ENCODE results near the gene KCNK16. TPM values are rescaled to one million over a fixed set of nuclear protein-coding genes. Genes with fewer than 3 reads are reported as not detected.

Gene KCNK16
- total RNA-seq, 1 donor: not detected

DNA sequence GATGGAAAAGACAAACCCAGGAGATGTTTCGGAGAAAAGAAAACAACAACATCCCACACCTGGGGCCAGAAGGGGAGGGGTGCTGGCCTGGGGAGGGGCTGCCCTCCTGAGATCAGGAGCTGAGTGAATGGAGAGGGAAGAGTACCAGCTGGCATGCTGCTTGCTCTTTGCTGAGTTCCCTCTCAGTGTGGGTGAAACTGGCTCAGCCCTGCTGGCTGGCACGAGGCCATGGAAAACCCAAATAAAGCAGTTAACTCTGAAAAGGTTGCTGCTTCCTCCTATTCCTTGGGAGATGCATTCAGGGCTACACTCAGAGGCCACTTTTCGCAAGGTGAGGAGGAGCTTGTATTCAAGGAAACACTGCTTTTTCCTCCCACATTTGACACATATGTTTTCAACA, 8.0 kb upstream of the KCNK16 start:
- Histone ChIP-seq H3K4me1 (ENCODE audit: insufficient read depth, low read length) (peaks cover 14% of the 10 kb centered on the region), H3K4me3 (ENCODE audit: low read length) (no peak overlapping the region), H3K27me3 (ENCODE audit: insufficient read depth, low read length) (no peaks in the 10 kb centered on the region), H3K9me3 (ENCODE audit: low read depth, low read length) (no peaks in the 10 kb centered on the region)

DNA sequence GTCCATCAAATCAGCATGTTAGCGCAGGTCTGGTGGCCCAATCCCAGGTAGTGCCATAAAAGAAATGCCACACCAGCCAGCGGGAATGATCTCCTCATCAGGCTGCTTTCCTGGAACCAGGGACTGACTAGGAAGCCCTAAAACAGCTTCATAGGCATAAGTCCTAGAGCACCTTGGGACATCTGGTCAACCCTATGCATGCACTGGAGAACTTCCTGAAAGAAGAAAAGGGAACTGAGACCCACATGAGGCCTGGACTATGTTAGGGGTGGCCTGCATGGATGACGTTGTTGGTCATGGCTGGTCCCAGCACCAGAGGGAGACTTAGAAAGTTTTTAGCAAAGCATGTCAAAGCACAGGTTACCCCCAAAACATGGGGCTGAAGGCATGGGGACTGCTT, 7.6 kb upstream of the KCNK16 start:
- Histone ChIP-seq H3K4me3 (ENCODE audit: low read length) (no peak overlapping the region), H3K4me1 (ENCODE audit: insufficient read depth, low read length) (peaks cover 10% of the 10 kb centered on the region), H3K27me3 (ENCODE audit: insufficient read depth, low read length) (no peaks in the 10 kb centered on the region), H3K9me3 (ENCODE audit: low read depth, low read length) (no peaks in the 10 kb centered on the region)

DNA sequence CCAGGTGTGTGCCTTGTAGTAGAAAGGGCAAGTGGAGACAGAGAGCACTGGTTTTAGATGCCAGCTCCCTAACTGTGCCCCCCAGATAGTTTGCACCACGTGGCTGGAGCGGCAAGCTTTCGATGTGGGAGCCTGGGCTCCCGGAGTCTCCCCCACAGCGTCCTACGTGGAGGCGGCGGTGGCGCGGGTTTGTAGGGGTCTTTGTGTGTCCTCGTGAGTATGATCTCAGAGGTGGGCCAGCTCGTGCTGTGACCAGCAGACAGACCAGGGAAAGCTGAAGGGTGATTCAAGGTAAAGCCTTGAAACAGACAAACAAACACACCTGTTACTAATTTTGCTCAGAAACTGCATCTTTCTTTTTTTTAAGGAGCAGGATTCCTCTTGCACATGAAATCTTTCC, 5.6 kb upstream of the KCNK16 start:
- no peaks in the 10 kb centered on the region for H3K9me3 ChIP-seq (ENCODE audit: low read depth, low read length)
- no peak overlapping the region for H3K4me3 ChIP-seq (ENCODE audit: low read length)
- peaks cover 10% of the 10 kb centered on the region for H3K4me1 ChIP-seq (ENCODE audit: insufficient read depth, low read length)
- H3K27me3 ChIP-seq (ENCODE audit: insufficient read depth, low read length): no peaks in the 10 kb centered on the region

DNA sequence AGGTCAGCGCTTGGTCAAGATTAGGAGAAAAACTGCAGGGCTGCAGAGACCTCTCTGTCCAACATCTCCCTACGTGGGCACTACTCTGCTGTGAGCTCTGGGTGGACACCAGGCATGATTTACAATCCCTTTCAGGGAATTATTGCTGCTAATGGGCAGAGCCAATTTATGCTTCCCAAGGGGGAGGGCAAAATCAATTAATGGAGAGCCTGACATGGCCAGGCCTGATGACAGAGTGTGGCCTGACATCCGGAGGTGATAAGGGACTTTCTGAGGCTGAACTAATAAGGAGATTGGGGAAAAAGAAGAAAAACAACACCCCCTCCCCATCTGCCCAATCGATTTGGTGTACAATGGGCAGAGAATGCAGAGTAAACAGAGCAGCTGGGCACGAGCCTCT, 5.0 kb upstream of the KCNK16 start:
- Histone ChIP-seq H3K9me3 (ENCODE audit: low read depth, low read length) (no peaks in the 10 kb centered on the region), H3K27me3 (ENCODE audit: insufficient read depth, low read length) (no peaks in the 10 kb centered on the region), H3K4me3 (ENCODE audit: low read length) (no peak overlapping the region), H3K4me1 (ENCODE audit: insufficient read depth, low read length) (peaks cover 10% of the 10 kb centered on the region)

DNA sequence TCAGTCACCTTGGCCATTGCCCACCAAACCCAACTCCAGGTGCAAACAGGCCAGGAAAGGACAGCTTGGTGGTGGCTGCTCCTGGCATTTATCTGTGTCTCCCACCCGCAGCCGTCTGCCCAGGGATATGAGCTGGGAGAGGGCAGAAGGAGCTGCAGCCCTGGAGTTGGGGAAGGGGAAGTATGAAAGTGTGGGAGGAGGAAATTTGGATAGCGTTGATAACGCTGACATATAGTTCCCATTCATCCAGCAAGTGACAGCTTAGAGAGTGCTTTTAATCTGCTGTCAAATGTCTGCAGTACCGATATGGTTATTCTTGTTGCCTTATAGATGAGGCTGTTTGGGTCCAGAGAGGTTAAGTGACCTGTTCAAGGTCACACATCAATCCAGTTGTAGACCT, 741 bp downstream of the KCNK16 start:
- H3K4me1 ChIP-seq (ENCODE audit: insufficient read depth, low read length): no peaks in the 10 kb centered on the region
- no peak overlapping the region for H3K4me3 ChIP-seq (ENCODE audit: low read length)
- no peaks in the 10 kb centered on the region for H3K27me3 ChIP-seq (ENCODE audit: insufficient read depth, low read length)
- H3K9me3 ChIP-seq (ENCODE audit: low read depth, low read length): no peaks in the 10 kb centered on the region

DNA sequence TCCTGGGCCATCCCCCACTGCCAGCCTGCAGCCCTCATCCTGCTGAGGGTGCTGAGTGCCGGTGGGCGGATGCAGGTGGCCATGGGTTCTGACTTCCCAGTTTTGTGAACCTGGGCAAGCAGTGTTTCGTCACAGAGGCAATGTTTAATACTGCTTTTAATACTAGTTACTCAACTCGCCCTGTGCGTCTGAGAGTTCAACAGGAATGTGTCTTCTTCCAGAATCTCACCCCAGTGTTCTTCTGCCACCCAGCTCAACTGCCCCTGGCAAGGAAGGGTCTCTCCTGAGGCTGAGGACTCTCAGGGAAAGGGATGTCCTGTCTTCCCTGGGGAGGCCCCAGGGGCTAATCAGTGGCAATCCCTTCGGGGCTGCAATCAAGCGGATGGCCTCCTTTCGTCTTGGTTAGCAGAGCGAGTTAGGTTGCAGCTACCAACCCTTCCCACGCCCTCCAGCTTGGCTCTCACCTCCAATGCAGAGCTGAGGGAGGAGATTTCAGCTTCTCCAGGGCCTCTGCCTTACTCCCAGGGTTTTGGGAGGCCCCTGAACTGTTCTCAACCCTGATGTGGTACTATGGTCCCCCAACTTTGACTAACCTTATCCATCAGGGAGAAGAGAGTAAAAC, 2.0 kb downstream of the KCNK16 start:
- H3K27me3 ChIP-seq (ENCODE audit: insufficient read depth, low read length): no peaks in the 10 kb centered on the region
- H3K4me3 ChIP-seq (ENCODE audit: low read length): no peak overlapping the region
- no peaks in the 10 kb centered on the region for H3K9me3 ChIP-seq (ENCODE audit: low read depth, low read length)
- H3K4me1 ChIP-seq (ENCODE audit: insufficient read depth, low read length): no peaks in the 10 kb centered on the region

DNA sequence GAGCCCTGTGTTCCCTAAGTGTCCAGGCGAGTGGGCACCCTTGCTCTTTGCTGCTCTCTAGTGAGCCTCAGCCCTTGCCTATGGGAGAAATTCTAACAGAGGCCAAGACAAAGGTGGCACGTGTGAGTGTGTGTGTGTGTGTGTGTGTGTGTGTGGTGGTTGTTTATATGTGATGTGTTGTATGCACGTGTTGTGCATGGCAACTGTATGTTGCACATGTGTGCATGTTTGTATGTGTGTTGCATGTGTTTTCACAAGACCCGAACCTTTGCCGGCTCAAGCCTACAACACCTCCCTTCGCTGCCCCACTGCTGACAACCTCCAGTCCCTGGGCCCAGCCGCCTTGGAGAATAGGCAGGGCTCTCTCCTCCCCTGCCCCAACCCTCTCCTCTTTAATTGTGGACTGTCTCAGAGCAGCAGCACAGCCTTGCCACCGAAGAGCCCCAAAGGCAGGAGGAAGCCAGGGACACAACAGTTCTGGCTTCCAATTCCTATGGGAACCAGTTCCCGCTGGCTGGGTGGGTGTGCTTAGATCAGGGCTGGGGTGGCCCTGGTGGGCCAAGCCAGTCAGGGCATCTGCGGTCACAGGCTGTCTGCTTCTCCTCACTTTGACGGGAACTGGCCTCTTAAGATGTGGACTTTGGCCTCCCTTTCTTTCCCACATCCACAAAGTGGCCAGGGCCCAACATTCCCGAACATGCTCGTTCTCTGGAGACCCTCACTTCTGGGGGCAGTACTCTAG, 2.7 kb downstream of the KCNK16 start:
- Histone ChIP-seq H3K27me3 (ENCODE audit: insufficient read depth, low read length) (peaks cover 5% of the 10 kb centered on the region), H3K4me3 (ENCODE audit: low read length) (no peak overlapping the region)

DNA sequence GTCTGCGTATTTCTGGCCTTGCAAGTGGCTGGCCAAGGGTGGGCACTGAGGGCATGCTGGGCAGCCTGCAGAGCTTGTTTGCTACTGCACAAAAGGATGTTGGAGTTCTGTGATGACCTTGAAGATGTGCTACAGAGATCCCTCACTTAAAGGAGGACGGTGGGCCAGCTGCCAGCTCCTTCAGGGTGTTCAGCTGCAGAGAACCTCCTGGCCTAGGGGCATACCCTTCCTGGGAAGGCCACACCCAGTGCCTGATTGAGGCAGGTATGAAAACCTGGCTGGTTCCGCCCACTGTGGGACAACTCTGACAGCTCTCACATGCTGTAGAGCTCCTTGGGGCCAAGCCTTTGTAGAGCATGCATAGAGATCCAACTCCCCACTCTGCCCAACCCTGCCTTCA, 5.2 kb downstream of the KCNK16 start:
- no peaks in the 10 kb centered on the region for H3K9me3 ChIP-seq (ENCODE audit: low read depth, low read length)
- peaks cover 7% of the 10 kb centered on the region for H3K4me1 ChIP-seq (ENCODE audit: insufficient read depth, low read length)
- no peak overlapping the region for H3K4me3 ChIP-seq (ENCODE audit: low read length)
- peaks cover 22% of the 10 kb centered on the region for H3K27me3 ChIP-seq (ENCODE audit: insufficient read depth, low read length)

More for the DNA sequence above, 2.7 kb downstream of the KCNK16 start:
- Histone ChIP-seq H3K9me3 (ENCODE audit: low read depth, low read length) (no peaks in the 10 kb centered on the region), H3K4me1 (ENCODE audit: insufficient read depth, low read length) (no peaks in the 10 kb centered on the region)

DNA sequence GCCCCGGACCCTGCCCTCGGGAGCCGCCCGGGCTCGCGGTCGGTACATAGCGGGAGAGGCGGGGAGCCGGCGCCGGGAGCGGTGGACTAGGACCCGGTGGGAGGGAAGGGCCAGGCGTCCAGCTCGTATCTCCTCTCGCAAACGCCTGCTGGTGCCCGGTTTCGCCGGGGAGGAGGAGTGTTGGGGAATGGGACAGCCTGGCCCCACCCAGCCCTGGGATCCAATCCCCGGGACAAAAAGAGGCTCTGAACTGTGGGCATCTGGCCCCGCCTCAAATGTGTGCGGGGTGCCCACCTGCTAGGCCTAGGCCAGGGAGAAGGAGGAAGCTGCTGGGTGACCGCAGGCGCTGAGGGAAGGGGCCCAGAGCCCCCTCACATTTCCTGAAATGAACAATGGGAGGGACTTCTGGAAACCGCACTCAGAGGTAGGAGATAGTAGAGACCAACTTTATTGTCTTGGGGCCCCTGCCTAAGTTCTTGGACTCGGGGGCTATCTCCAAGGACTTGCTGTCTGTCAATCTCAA, 8.2 kb downstream of the KCNK16 start, which contains the start of gene KCNK17:
Gene KCNK17 (minus strand): TSS at position 147 of the 523 bp plus-strand sequence. CDS start 99 bp downstream, at position 48.
- H3K27me3 ChIP-seq (ENCODE audit: insufficient read depth, low read length): peaks cover 34% of the 10 kb centered on the region
- peaks cover 7% of the 10 kb centered on the region for H3K4me1 ChIP-seq (ENCODE audit: insufficient read depth, low read length)
- no peaks in the 10 kb centered on the region for H3K9me3 ChIP-seq (ENCODE audit: low read depth, low read length)
- H3K4me3 ChIP-seq (ENCODE audit: low read length): no peak within 1 kb of the TSS

DNA sequence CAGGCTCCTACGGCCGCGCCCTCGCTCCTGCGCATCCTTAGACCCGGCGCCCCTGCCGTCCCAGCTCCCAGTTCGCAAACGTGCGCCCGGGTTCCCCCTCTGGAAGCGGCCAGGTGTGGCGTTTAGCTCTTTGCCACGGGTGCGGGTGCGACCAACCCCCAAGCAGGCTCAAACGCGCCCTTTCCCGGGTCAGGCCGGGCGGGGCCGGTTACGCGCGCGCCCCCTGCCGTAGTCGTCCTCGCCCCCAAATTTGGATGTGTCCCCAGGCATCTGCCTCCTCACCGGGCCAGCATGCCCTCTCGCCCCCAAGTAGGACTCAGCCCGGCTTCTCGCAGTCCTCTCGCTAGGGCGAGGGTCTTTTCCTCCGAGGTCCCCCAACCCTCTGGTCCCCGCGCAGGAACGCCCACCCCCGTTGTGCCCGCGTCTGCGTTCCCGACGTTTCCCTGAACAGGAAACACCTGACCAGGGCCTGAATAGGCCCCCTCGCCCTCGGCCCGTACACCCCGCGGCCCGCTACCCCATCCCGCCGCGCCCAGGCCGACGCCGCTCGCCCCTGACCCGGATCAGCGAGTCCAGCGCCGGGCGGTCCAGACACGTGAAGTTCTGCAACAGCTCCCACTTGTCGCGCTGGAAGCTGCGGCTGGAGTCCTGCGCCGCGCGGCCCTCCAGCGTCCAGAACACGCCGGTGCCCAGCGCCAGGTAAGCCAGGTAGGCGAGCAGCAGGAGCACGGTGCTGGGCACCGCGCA, 8.8 kb downstream of the KCNK16 start:
- Histone ChIP-seq H3K4me3 (ENCODE audit: low read length) (no peak overlapping the region), H3K27me3 (ENCODE audit: insufficient read depth, low read length) (peaks cover 34% of the 10 kb centered on the region), H3K9me3 (ENCODE audit: low read depth, low read length) (no peaks in the 10 kb centered on the region), H3K4me1 (ENCODE audit: insufficient read depth, low read length) (peaks cover 7% of the 10 kb centered on the region)

DNA sequence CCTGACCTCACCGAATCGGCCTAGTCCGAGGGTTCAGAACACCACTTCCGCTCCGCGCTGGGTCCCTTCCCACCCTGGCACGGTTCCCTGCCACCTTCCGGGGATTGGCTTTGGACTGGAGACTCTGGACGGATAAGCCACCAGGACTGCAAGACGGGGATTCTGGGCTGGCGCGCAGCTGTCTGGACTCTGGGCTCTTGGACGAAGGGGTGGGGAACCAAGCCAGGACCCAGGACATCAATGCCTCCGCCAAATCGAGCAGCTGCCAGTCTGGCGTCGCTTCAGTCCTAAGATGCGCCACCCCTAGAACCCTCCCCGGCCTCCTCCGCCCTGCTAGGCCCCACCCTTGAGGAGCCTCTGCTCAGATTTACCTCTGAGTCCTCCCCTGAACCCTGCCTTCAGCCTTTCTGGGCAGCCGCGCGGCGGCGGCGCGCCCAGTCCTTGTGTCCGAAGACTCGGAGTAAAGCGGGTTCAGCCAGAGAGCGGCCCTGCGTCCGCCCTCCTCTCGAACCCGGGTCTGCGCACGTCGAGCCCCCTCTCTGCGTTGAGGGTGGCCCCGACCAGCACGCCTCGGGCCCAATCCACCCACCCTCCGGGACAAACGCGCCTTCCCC, 9.5 kb downstream of the KCNK16 start:
- no peak overlapping the region for H3K4me3 ChIP-seq (ENCODE audit: low read length)
- H3K27me3 ChIP-seq (ENCODE audit: insufficient read depth, low read length): peaks cover 34% of the 10 kb centered on the region
- no peaks in the 10 kb centered on the region for H3K9me3 ChIP-seq (ENCODE audit: low read depth, low read length)
- H3K4me1 ChIP-seq (ENCODE audit: insufficient read depth, low read length): peaks cover 7% of the 10 kb centered on the region

DNA sequence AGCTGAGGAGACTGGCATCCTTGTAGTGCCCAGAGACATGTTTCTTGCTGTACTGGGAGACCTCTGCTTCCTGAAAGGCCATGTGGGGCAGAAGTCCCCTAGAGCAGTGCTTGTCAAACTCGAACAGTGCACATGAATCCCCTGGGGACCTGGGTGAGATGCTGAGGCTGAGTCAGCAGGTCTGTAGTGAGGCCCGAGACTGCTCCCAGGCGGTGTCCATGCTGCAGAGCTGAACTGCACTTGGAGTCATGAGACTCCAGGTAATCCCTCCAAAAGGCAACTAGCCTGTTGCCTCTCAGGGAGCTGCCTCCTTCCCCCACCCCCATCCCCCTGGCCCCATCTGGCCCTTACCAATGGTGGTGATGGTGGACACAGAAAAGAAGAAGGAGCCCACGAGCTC, 12.0 kb downstream of the KCNK16 start:
- peaks cover 34% of the 10 kb centered on the region for H3K27me3 ChIP-seq (ENCODE audit: insufficient read depth, low read length)
- no peak overlapping the region for H3K4me3 ChIP-seq (ENCODE audit: low read length)
- peaks cover 7% of the 10 kb centered on the region for H3K4me1 ChIP-seq (ENCODE audit: insufficient read depth, low read length)

DNA sequence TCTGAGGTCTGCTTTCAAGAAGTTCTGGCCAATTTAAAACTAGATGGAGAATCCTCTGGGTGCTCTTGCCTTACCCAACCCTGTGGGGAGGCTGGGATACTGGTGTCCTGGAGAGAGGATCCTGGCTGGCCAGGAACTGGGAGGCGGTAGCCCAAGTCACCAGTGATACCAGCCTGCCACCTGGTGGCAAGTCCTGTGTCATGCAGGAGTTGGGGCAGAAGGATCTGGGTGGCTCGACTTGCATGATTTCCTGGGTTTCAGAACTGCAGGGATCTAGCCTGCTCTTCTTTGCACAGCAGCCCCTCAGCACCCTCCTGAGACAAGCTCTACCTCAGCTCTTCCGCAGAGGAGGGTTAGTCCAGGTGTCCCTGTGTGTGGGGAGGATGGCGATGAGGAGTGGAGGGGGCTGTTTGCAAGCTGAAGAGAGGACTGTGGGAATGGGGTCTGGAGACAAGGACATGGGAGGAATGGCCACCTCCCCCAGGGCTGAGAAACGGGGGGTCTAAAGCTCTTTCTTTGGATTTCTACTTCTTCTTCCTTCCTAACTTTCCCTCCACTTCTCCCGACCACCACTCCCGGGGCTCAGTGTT, 12.5 kb downstream of the KCNK16 start:
- no peak overlapping the region for H3K4me3 ChIP-seq (ENCODE audit: low read length)
- peaks cover 7% of the 10 kb centered on the region for H3K4me1 ChIP-seq (ENCODE audit: insufficient read depth, low read length)
- H3K27me3 ChIP-seq (ENCODE audit: insufficient read depth, low read length): peaks cover 31% of the 10 kb centered on the region
- no peaks in the 10 kb centered on the region for H3K9me3 ChIP-seq (ENCODE audit: low read depth, low read length)

More for the DNA sequence above, 12.0 kb downstream of the KCNK16 start:
- no peaks in the 10 kb centered on the region for H3K9me3 ChIP-seq (ENCODE audit: low read depth, low read length)

DNA sequence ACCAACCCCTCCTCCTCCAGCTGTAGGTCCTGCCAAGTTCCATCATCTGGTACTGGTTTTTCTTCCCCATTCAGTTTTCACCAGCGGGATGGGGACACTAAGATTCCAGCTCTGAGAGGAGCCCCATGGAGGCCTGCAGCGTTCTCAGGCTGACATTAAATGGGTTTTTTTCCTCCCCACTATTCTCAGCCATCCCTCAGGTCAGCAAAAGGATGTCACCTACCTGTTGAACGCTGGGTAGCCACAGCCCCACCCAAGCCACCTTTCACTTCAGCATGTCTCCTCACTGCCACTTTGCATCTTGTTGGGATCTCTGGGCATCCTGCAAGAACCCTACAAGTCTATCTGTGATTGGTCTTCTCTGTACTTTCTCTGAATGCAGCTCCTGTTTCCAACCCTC, 15.0 kb downstream of the KCNK16 start:
- Histone ChIP-seq H3K4me3 (ENCODE audit: low read length) (no peak overlapping the region), H3K9me3 (ENCODE audit: low read depth, low read length) (no peaks in the 10 kb centered on the region), H3K27me3 (ENCODE audit: insufficient read depth, low read length) (peaks cover 14% of the 10 kb centered on the region), H3K4me1 (ENCODE audit: insufficient read depth, low read length) (peaks cover 6% of the 10 kb centered on the region)

Measured in mononuclear cell (primary cell).